G401 (cell line): ENCODE results near the gene C16orf90. TPM values are rescaled to one million over a fixed set of nuclear protein-coding genes. Genes with fewer than 3 reads are reported as not detected.
"Not testable (repeated sequence)": the region's sequence is repeated elsewhere in the genome, so short reads cannot be mapped to it uniquely, and the experiment has no call there.

Experiments used
- DNase-seq: peaks from one replicate; pipeline ENCODE4 v3.0.0-alpha.2; 2015; ENCODE audit warnings: low spot score
- in situ Hi-C: cut with HindIII; loops from 2 replicates; pipeline ENCODE4 v1.10.0; 2016; ENCODE audit warnings: low sequenced_read_pairs, mixed read lengths
- total RNA-seq: library from RNA; depleted of rRNA; stranded (reverse); fragments of >200 nt; shearing (Covaris generic); gene quantifications from 2 replicates; pipeline ENCODE4 v1.2.3, GENCODE V29; 2014; rRNA removed

The C16orf90 gene, protein sequence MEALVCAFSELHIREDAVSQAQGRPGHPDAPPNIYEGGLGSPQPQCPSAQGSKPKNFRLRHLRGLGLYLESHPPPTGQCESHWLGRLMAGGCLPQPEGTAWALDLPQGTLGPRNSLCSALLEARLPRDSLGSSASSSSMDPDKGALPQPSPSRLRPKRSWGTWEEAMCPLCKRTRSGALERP
- not detected in 2 replicates for total RNA-seq

DNA sequence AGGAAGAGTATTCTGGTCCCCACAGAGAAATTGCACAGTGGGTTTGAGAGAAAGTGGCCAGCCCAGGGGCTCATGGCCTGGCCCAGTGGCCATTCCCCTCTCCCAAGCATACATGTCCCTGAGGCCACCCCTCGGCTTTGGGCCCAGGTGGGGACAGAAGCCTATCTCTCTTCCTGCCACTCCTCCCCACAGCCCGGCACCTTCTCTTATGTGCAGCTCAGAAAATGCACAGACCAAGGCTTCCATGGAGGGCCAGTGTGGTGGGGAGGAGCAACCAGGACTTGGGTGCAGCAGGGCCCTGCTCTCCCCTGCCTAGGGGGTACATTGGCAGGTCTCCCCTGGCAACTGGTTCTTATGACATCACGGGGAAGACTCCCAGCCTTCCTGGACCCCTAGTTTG, at the start of gene C16orf90:
Gene C16orf90 (minus strand): TSS at position 314 of the 400 bp plus-strand sequence. CDS start 68 bp downstream, at position 246.
- no peak for DNase-seq
- in situ Hi-C loops = no loop called here

DNA sequence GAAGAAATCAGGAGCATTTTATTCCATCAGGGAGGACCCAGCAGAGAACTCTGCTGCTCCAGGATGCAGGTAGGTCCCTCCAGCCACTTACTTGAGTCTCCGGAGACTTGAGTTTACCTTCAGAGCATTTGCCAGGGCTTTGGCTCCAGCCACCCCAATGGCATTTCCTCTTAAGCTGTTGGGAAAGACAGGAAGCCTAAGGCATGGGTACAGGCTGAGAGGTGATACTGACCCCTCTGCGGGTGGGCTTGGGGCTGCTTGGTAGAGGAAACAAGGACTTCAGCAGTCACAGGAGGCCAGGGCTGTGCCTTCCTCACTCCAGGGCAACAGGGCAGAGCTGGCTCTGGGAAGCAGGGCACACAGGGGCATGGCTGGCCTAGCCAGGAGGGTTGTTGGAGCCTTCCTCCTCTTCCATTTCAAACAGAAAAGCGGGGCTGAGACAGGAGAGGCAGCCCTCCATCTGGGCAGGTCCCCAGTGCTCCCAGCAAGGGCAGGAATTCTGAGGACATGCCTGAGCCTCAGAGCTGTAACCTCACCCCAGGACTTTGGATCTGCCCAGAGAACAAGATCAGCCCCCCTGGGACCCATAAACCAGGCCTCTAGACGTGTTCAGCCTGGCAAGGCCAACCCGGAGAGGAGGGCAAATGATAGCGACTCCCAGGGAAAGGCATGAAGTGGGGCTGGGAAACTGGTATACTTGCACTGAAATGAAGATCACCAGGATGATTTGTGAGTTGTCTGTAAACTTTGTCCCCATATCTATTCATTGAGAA, 47.5 kb upstream of the C16orf90 start:
- no peak for DNase-seq
- in situ Hi-C loops = no loop called here

DNA sequence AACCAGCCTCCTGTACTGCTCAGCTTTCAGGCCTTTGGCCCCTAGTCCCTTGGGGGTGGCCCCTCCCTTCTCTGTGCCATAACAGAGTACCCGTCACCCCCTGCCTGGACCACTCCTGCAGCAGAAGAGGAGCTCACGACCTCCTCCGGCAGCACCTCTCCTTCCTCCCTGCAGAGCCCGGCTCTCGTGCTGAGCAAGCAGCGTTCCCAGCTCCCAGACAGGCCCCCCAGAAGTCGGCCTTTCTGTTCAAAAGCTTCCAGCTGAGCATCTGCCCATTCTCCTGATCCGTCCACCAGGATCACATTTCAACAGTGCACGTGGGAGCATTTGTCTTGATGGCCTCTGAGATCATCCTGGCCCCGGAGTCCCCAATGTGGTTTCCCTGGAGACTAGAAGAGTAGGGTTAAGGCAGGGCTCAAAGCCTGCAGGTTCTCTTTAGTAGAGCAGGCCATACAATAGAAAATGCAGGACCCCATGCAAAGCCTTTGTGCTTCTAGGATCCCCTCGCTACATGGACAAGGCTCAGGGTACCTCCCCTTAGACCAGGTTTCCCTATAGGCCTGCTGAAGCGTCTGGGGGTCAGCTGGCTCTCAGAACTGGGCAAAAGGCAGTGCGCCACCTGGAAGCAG, 46.4 kb upstream of the C16orf90 start:
- DNase-seq = no peak

DNA sequence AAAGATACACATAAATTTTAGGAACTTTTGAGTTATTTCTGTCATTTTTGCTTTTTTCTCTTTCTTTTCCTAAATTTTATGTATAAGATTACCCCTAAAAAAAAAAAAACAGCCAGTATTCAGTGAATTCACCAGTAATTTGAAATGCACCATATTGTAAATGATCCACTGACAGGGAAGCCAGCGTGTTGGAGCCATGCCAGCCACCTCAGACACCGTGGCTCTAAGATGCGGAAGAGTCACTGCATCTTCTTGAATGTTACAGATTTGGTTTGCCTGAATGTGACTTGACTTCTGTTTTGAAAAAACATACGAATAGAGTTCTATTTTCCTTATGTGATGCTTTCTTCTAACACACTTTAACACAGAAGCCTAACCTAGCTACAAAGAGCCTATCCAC, 42.9 kb upstream of the C16orf90 start:
- in situ Hi-C loops = no loop called here
- DNase-seq = no peak

More for the DNA sequence above, 46.4 kb upstream of the C16orf90 start:
- in situ Hi-C loops = no loop called here

DNA sequence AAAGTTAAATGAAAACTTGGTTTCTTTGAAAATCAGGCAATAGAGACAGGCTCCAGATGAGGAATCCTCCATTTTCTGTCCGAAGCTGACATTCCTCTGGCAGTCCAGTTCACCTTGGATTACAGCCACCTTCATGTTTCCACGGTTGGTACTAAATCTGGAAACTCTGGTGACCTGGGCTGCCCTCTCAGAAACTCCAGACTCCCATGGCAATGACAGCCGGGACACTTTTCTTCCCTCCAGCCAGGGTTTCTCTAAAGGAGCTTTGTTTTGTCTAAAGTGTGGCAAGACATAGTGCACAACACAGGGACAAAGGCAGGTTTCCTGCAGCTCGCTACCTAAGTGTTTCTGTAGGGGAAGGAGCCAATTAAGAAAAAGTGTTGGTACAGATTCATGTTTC, 41.6 kb upstream of the C16orf90 start:
- in situ Hi-C loops = no loop called here
- no peak for DNase-seq

DNA sequence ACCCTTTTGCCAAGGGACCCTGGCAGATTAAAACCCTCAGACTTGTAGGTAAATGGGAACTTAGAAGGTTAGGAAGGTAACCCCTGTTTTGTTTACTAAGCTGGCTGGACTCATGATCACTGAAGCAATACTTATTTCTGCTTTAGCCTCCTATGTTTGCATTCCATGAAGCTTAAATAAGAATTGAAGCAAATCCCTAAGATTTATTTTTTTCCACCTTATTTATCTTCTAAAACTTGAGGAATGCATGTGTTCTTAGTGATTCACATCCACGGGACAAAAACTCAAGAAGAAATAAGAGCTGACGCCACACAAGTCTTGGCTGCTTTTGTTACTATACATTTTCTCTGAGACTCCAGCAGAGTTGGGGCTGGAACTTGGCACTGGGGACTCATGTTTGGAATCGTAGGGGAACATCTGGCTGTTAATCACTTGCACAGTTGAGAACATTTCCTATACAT, 41.0 kb upstream of the C16orf90 start:
- in situ Hi-C loops = no loop called here
- DNase-seq = no peak

DNA sequence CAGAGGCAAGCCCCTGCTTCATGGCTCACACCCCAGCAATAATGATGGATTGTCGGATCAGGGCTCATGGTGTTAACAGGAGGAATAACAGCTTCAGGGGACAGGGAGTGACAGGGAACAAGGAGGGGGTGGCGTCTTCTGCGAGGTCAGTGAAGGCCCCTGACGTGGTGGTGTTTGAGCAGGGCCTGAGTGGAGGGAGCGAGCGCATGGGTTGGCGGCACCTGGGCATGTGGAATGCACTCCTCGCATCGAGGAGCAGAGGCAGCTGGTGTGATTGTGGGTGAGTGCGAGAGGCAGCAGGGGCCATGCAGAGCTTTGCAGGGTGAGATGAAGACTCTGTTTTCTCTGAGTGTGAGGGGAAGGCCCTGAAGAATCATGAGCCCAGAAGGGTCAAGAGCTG, 38.8 kb upstream of the C16orf90 start:
- DNase-seq = no peak
- in situ Hi-C loops = no loop called here

DNA sequence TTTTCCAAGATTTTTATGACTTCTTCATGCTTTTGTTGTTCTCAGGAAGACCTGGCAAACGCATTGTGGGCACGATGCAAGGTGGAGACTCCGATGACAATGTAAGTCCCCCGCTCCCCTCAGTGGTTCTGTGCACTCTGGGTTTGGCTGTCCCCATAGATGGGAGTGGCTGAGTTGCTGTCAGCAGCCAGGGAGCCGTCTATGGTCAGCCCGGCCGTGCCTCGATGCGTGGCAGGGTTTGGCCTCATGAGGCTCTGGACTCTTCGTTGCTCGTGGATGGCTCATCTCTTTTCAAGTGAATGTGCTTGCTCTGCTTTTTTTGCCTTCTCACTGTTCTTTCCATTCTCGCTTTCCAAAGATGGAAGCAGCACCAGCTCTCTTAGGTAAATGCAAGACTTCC, 37.5 kb upstream of the C16orf90 start:
- in situ Hi-C loops = no loop called here
- no peak for DNase-seq

DNA sequence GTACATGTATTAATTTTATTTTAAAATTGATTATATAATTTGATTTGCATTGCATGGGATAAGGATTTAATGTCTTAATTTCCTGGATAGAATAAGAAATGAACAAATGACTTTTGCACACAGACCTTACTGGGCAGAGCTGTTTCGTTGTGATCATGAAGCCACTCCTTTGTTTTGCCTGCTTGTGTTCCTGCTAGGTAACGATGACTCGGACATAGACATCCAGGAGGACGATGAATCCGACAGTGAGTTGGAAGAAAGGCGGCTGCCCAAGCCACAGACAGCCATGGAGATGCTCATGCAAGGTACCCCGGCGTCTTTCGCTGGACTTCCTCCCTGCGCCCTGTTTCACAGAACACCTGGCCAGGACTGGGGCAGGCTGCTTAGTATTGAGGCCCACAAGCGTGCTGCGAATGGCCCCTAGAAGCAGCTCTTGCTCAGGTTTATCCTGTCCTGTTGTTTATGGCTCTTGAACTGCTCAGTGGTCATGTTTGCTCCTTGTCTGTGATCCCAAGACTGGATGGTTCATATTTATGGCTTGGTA, 35.2 kb upstream of the C16orf90 start:
- in situ Hi-C loops = no loop called here
- no peak for DNase-seq

DNA sequence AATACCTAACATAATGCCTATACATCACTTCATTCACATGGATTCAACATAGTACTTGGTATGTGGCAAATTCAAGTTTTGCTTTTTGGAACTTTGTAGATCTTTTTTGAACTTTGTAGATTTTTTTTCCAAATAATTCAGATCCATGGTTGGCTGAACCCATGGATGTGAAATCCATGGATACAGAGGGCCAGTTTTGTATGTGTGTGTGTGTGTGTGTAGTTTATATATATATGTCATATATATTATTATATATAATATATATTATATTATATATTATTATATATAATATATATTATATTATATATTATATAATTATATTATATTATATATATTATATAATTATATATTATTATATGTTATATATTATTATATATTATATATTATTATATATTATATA, 33.9 kb upstream of the C16orf90 start:
- no peak for DNase-seq
- in situ Hi-C loops = no loop called here

DNA sequence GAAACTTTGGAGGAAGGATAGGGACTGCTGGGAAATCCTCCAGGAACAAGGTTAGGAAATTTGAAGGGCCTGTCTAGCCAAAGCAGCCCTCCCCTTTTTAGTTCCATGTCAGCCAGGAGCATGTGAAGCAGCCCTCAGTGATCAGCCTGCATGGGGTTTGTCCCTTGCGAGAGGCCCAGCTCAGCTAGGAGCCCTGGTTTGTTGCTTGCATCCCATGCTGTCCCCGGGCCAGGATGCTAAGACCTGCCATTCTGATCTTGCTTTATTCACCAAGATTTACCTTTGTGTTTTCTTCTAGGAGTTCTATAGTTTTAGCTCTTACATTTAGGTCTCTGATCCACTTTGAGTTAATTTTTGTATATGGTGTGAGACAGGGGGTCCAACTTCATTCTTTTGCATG, 33.1 kb upstream of the C16orf90 start:
- no peak for DNase-seq
- in situ Hi-C loops = no loop called here

DNA sequence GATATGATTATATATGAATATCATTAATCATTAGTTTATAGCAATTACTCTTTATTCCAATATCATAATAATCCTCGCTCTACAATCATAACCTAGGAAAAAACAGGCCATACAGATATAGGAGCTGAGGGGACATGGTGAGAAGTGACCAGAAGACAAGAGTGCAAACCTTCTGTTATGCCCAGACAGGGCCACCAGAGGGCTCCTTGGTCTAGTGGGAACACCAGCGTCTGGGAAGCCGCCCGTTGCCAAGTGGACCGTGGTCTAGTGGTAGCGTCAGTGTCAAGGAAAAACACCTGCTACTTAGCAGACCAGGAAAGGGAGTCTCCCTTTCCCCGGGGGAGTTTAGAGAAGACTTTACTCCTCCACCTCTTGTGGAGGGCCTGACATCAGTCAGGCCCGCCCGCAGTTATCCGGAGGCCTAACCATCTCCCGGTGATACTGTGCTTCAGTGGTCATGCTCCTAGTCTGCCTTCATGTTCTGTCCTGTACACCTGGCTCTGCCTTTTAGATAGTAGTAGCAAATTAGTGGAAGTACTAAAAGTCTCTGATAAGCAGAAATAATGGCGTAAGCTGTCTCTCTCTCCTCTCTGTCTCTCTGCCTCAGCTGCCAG, 32.0 kb upstream of the C16orf90 start:
- in situ Hi-C loops = not testable (repeated sequence)
- DNase-seq = peak; percentile 86

DNA sequence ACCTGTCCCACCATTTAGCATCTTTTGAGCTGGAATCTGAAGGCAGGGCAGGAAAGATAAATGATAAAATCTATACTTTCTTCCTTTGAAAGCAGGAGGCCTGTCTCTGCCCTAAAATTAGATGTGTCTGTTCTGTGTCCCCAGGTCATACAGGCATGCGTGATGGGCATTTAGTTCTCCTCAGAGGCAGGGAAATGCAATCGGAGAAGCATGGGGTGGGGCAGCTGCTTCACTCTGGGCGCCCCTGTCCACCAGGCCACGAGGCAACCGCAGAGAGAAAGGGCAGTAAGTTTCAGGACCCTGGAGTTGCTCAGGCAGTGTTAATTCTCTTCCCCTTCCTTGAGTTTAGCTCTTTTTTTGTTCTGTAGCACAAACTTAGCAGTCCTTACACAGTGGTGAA, 30.7 kb upstream of the C16orf90 start:
- in situ Hi-C loops = no loop called here
- DNase-seq = no peak

DNA sequence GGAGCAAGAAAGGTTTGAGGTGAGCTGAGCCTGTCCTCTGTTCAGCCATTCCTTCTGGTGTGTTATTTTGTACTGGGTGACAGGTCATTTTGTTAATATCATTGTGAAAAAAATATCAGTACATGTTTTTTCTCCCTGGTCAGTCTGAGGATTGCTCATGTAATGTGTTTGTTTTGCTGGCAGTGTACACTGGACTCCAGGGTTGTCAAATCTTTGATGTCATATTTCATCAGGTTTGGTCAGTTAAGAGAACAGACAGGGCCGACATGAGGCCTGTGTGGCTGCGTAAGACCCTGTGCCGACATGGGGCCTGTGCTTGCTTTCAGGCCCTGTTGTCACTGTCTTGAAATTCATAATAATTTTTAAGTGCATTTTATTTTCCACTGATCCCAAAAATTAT, 28.0 kb upstream of the C16orf90 start:
- in situ Hi-C loops = no loop called here
- DNase-seq = no peak

DNA sequence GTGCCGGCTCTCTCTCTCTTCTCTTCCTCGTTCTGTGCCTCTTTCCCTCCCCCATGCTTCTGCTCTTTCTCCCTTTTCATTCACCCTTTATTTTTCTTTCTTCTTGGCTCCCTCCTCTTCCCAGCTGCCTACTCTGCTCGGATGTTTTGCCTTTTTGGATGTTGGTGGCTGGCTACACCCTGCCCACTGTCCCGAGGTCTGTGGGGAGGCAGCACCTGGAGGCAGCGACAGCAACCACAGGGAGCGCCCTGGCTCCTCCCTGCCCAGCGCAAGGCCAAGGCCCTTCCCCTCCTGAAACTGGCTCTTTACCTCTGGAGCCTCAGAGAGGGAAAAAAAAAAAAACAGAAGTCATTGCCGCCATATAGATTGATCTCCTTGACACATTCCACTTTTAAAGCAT, 25.6 kb upstream of the C16orf90 start:
- in situ Hi-C loops = no loop called here
- no peak for DNase-seq

DNA sequence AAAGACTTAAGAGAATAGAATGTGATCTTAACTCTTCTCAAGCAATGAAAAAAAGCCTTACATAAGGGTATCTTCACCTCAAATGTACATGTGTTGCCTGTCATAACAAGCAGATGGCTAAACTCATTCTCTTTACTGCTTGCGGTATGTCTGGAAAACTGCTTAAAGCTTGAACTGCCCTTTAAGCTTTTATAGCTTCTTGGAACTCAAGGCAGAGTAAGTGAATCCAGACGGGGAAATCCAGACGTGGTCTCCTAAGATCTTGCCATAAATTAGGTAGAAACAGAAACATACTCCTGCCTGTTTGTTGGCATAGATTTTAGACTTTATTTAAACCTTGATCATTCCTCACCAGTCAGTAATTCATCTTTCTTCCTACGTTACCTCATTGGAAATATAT, 25.1 kb upstream of the C16orf90 start:
- no peak for DNase-seq
- in situ Hi-C loops = no loop called here

DNA sequence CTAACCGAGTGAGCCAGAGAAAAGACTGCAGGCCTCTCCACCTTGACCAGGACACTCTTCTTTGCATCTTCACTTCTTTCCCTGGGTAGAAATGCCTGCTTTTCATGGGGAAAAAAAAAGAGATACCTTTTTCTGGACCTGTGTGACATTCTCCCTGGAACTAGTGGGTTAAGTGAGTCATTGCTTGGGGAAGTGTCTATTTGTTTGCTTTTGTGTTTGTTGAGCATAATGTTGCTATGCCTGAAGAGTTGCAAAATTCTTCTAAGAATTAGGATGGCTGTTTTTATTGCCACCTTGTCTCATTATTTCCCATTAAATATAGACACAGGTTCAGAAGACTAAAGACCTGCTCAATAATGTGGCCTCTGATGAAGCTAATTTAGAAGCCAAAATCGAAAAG, 24.3 kb upstream of the C16orf90 start:
- no peak for DNase-seq
- in situ Hi-C loops = no loop called here

DNA sequence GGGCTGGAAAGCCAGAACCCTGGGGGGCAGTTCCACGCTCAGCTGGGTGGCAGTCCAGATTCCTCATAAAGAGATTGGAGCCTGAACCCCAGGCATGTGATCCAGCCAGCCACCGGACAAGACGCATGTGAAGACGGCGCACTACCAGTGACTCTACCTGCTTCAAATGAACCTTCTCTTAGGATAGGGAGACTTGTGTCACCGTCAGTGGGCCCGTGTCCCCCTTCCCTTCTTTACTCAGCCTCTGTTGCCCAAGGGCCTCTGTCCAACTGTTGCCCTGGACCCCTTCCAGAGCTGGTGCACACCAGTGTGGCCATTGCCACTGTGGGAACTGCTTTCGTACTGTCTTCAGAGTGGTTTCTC, 23.7 kb upstream of the C16orf90 start:
- no peak for DNase-seq
- in situ Hi-C loops = no loop called here

DNA sequence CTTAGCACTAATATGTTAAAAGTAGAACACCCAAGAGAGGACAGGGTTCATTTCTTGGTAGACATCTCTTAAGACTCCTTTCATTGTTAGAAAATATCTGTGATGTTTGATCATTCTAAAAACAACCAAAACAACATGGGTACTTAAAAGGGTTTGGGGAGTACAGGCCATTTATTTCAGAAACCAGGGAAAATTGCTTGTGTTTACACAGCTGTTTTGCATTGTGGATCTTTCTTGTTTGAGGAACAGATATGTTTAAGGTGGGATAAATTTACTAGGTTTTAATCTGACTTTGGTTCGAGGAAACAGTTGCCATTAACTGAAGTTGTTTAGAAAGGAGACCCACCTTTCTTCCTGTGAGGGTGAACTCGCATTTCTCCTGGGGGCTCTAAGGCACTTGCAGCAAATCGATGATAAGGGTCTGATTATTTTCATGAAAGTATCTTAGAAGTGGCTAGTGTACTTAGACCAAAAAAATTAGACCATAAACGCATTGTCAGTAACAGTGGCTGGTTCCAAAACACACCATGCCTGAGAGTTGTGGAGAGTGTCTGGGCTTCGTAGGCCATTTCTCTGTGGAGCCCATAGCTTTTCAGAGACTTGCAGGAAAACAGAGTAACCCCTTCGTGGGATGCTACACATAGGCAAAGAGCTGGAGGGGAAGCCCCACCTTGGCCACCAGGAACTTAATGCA, 23.1 kb upstream of the C16orf90 start:
- in situ Hi-C loops = no loop called here
- no peak for DNase-seq
